ENCODE results near the gene TINAGL1. TPM values are rescaled to one million over a fixed set of nuclear protein-coding genes. Genes with fewer than 3 reads are reported as not detected.

TINAGL1 gene
- total and polyA plus RNA-seq, 4 donors = 64.1 to 90.9 (median 84.2) TPM

DNA sequence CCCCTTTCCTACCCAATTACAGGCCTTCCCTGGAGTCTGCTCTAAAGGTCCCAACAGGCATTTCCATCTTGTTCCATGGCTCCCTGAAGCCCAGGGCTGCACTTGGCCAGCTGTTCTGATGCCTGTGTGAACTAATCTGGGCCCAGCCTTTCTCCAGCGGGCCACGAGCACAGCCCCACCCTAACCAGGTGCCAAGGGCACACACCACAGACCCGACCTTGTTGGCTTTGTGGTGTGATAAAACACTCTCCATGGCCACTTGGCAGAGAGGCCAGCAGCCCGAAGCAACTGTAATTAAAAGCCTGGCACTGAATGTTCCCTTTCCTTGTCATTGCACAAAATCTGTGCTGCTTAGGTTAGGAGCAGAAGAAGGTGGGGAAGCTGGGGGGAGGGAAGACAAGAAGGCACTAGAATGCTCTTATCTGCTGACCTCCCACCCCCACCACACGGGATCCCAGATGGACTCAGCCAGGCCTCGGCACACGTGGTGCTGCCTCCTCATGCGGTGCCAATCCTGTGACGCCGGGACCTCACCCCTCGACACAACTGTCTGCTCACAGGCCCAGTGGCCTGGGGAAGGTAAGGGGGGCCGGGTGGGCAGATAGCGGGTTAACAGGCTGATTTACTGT is 51.1 kb downstream of the TINAGL1 start:
- Histone ChIP-seq H3K9me3 (ENCODE audit: control insufficient read depth in 4 of 4, insufficient read depth in 3 of 4, low read length in 3 of 4) (no peaks in the 10 kb centered on the region), H3K27me3 (ENCODE audit: control insufficient read depth in 3 of 3, insufficient read depth in 3 of 3, low read length in 2 of 3) (no peaks in the 10 kb centered on the region), H3K36me3 (ENCODE audit: control insufficient read depth in 4 of 4, insufficient read depth in 4 of 4, low read length in 4 of 4) (peaks cover 9 to 35% (median 17%) of the 10 kb centered on the region in 4 donors), H3K9ac (ENCODE audit: insufficient read depth in 1 of 2, low read length in 2 of 2) (no peak overlapping the region), H3K27ac (ENCODE audit: low read depth in 1 of 2, low read length in 1 of 2) (peak overlapping the region; percentile 80 to 92), H3K4me1 (ENCODE audit: control insufficient read depth in 5 of 5, insufficient read depth in 5 of 5, low read length in 5 of 5) (peaks cover 0 to 17% (median 0%) of the 10 kb centered on the region in 5 donors), H3K4me3 (no peak overlapping the region)
- DNase-seq (no peak), ATAC-seq (ENCODE audit: insufficient read depth, low FRiP score) (peak; percentile 49)
- WGBS, 2 donors = 62 to 80% methylated on average over 13 of the region's 13 CpGs
- TF ChIP-seq, protein P1, sequence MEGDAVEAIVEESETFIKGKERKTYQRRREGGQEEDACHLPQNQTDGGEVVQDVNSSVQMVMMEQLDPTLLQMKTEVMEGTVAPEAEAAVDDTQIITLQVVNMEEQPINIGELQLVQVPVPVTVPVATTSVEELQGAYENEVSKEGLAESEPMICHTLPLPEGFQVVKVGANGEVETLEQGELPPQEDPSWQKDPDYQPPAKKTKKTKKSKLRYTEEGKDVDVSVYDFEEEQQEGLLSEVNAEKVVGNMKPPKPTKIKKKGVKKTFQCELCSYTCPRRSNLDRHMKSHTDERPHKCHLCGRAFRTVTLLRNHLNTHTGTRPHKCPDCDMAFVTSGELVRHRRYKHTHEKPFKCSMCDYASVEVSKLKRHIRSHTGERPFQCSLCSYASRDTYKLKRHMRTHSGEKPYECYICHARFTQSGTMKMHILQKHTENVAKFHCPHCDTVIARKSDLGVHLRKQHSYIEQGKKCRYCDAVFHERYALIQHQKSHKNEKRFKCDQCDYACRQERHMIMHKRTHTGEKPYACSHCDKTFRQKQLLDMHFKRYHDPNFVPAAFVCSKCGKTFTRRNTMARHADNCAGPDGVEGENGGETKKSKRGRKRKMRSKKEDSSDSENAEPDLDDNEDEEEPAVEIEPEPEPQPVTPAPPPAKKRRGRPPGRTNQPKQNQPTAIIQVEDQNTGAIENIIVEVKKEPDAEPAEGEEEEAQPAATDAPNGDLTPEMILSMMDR (IDR thresholded peaks at IDR 0.05; ENCODE audit: control extremely low read depth, extremely low read depth) = no peak

- Histone ChIP-seq H3K9ac (ENCODE audit: insufficient read depth in 1 of 2, low read length in 2 of 2) (no peak overlapping the region), H3K9me3 (ENCODE audit: control insufficient read depth in 4 of 4, insufficient read depth in 3 of 4, low read length in 3 of 4) (no peaks in the 10 kb centered on the region), H3K36me3 (ENCODE audit: control insufficient read depth in 4 of 4, insufficient read depth in 4 of 4, low read length in 4 of 4) (peaks cover 9 to 41% (median 20%) of the 10 kb centered on the region in 4 donors), H3K4me1 (ENCODE audit: control insufficient read depth in 5 of 5, insufficient read depth in 5 of 5, low read length in 5 of 5) (peaks cover 0 to 17% (median 0%) of the 10 kb centered on the region in 5 donors), H3K27me3 (ENCODE audit: control insufficient read depth in 3 of 3, insufficient read depth in 3 of 3, low read length in 2 of 3) (no peaks in the 10 kb centered on the region), H3K4me3 (no peak overlapping the region), H3K27ac (ENCODE audit: low read depth in 1 of 2, low read length in 1 of 2) (peak overlapping the region; percentile 80 to 92)
- peak; percentile 70 for ATAC-seq (ENCODE audit: insufficient read depth, low FRiP score)
- WGBS, 2 donors = 62 to 76% methylated on average over 11 of the region's 11 CpGs
- DNase-seq = peak; percentile 27 to 67 (median 43)
- TF ChIP-seq, protein P1 (IDR thresholded peaks at IDR 0.05; ENCODE audit: control extremely low read depth, extremely low read depth) = no peak
Measured at GRCh38 chr1:31627930-31628559, 51.7 kb downstream of the TINAGL1 start.

GRCh38 chr1:31628931-31629556 is 52.7 kb downstream of the TINAGL1 start:
- Histone ChIP-seq H3K36me3 (ENCODE audit: control insufficient read depth in 4 of 4, insufficient read depth in 4 of 4, low read length in 4 of 4) (peaks cover 9 to 43% (median 20%) of the 10 kb centered on the region in 4 donors), H3K4me3 (no peak overlapping the region), H3K27me3 (ENCODE audit: control insufficient read depth in 3 of 3, insufficient read depth in 3 of 3, low read length in 2 of 3) (no peaks in the 10 kb centered on the region), H3K4me1 (ENCODE audit: control insufficient read depth in 5 of 5, insufficient read depth in 5 of 5, low read length in 5 of 5) (peaks cover 0 to 17% (median 0%) of the 10 kb centered on the region in 5 donors), H3K27ac (ENCODE audit: low read depth in 1 of 2, low read length in 1 of 2) (peak overlapping the region; percentile 80 to 92), H3K9ac (ENCODE audit: insufficient read depth in 1 of 2, low read length in 2 of 2) (no peak overlapping the region), H3K9me3 (ENCODE audit: control insufficient read depth in 4 of 4, insufficient read depth in 3 of 4, low read length in 3 of 4) (no peaks in the 10 kb centered on the region)
- TF ChIP-seq, protein P1 (IDR thresholded peaks at IDR 0.05; ENCODE audit: control extremely low read depth, extremely low read depth) = no peak
- no peak for DNase-seq
- no peak for ATAC-seq (ENCODE audit: insufficient read depth, low FRiP score)
- WGBS, 2 donors = 88 to 89% methylated on average over 6 of the region's 6 CpGs

All from lung (tissue), 12 donors.